Kidney (tissue), 14 donors: Measurements from ENCODE around the gene KRT9. TPM values are rescaled to one million over a fixed set of nuclear protein-coding genes. Genes with fewer than 3 reads are reported as not detected.
A peak's percentile ranks its signal among the peaks of the same experiment; 100 is the strongest.

ENCODE experiments used
- DNase-seq, 5 donors: peaks; one replicate each; pipeline ENCODE4 v3.0.0-alpha.2; 2013 to 2020
- FAIRE-seq: peaks from 2 replicates; lab custom pipeline; 2012; peaks lifted over from hg19 to GRCh38; lab: Jason Lieb, UNC
- H3K27ac ChIP-seq, 2 donors: one replicate each; pipeline ENCODE4 v1.7.0; 2013; ENCODE audit warnings: low read depth in 2 of 2, low read length in 2 of 2, inconsistent platforms in 1 of 2
- H3K27me3 ChIP-seq: one replicate; pipeline ENCODE4 v1.7.1; 2013; ENCODE audit warnings: low read length, inconsistent platforms; ENCODE audit not compliant: control insufficient read depth, insufficient read depth
- H3K36me3 ChIP-seq, 3 donors: one replicate each; pipeline versions ENCODE4 v1.7.0 to v1.7.1; 2013; ENCODE audit warnings: low read length in 3 of 3, control low read depth in 1 of 3, inconsistent platforms in 1 of 3; ENCODE audit not compliant: insufficient read depth in 3 of 3, control insufficient read depth in 2 of 3
- H3K4me1 ChIP-seq, 3 donors: one replicate each; pipeline versions ENCODE4 v1.7.0 to v1.7.1; 2013; ENCODE audit warnings: low read length in 3 of 3, inconsistent platforms in 1 of 3, low read depth in 1 of 3; ENCODE audit not compliant: control insufficient read depth in 2 of 3, insufficient read depth in 2 of 3
- H3K4me3 ChIP-seq, 3 donors: one replicate each; pipeline versions ENCODE4 v1.7.0 to v1.8.1; 2013; ENCODE audit warnings: low read length in 3 of 3, control low read depth in 1 of 3, inconsistent platforms in 1 of 3
- H3K9ac ChIP-seq, 3 donors: one replicate each; pipeline versions ENCODE4 v1.7.0 to v1.7.1; 2013; ENCODE audit warnings: low read length in 3 of 3, control low read depth in 1 of 3, inconsistent platforms in 1 of 3
- H3K9me3 ChIP-seq, 3 donors: one replicate each; pipeline versions ENCODE4 v1.7.0 to v1.7.1; 2013; ENCODE audit warnings: low read length in 3 of 3, control low read depth in 1 of 3, inconsistent platforms in 1 of 3; ENCODE audit not compliant: control insufficient read depth in 2 of 3, insufficient read depth in 1 of 3
- CTCF ChIP-seq: IDR thresholded peaks from 3 replicates; pipeline ENCODE4 v1.5.1; 2012; ENCODE audit warnings: mild to moderate bottlenecking, moderate library complexity, borderline replicate concordance; ENCODE audit not compliant: insufficient read depth; ENCODE audit errors: extremely low read depth
- intact Hi-C: fragments of 100-400 bp; cut with DNase I; formaldehyde crosslinking; loops from one replicate; pipeline ENCODE4 v1.11.1; 2022
- polyA plus RNA-seq: library from polyadenylated mRNA; stranded (reverse); fragments of 350-450 nt; fragmentation: Illumina TruSeq; extraction: RNeasy Lipid Tissue Mini Kit (QIAGEN cat#74804); gene quantifications from one replicate; pipeline ENCODE4 v1.2.3, GENCODE V29; 2014; ENCODE audit warnings: low read depth, low replicate concordance; ENCODE audit not compliant: insufficient read depth
- total RNA-seq: library from RNA; stranded (reverse); fragmentation: NEBNext Ultra II Directional; extraction: Animal tissue kit (Norgen Biotek cat#: 25700); gene quantifications from one replicate; pipeline ENCODE4 v1.2.1, GENCODE V29; 2021
- donor health status: control.
- donor health status: control.
- donor health status: control.
- donor health status: control.
- donor health status: control.
- donor health status: DM: yes; HTN: yes; CAD: no.
- donor health status: Normal renal cell carcinoma (clear cell type).

Gene KRT9
- total and polyA plus RNA-seq, 2 donors from 2014 or later, result not detected

GRCh38 chr17:41532947-41533570 lies 38.8 kb downstream of the KRT9 start:
- FAIRE-seq, result no peak
- Histone ChIP-seq H3K27ac (no peak overlapping the region), H3K9ac (no peak overlapping the region), H3K4me3 (no peak overlapping the region), H3K4me1 (peaks cover 0 to 7% (median 0%) of the 10 kb centered on the region in 3 donors), H3K9me3 (no peaks in the 10 kb centered on the region), H3K27me3 (no peaks in the 10 kb centered on the region), H3K36me3 (no peaks in the 10 kb centered on the region)
- intact Hi-C loops, result no loop called here
- TF ChIP-seq CTCF, result no peak
- DNase-seq, result peak in 1 of 5 donors; percentile 42

GRCh38 chr17:41531993-41532392 lies 39.9 kb downstream of the KRT9 start:
- no peak for DNase-seq
- intact Hi-C loops, result no loop called here
- Histone ChIP-seq H3K27me3 (no peaks in the 10 kb centered on the region), H3K9me3 (no peaks in the 10 kb centered on the region), H3K27ac (peak overlapping the region in 1 of 2 donors; percentile 32), H3K4me3 (no peak overlapping the region), H3K9ac (no peak overlapping the region), H3K36me3 (no peaks in the 10 kb centered on the region), H3K4me1 (peaks cover 0 to 7% (median 0%) of the 10 kb centered on the region in 3 donors)
- no peak for TF ChIP-seq CTCF
- no peak for FAIRE-seq

GRCh38 chr17:41530062-41531048 lies 41.5 kb downstream of the KRT9 start:
- Histone ChIP-seq H3K36me3 (no peaks in the 10 kb centered on the region), H3K4me1 (peaks cover 0 to 7% (median 0%) of the 10 kb centered on the region in 3 donors), H3K9ac (no peak overlapping the region), H3K9me3 (no peaks in the 10 kb centered on the region), H3K4me3 (no peak overlapping the region), H3K27me3 (no peaks in the 10 kb centered on the region), H3K27ac (peak overlapping the region; percentile 56 to 58)
- FAIRE-seq (no peak), DNase-seq (peak in 4 of 5 donors; percentile 26 to 61 (median 54))
- no peak for TF ChIP-seq CTCF
- intact Hi-C loops, result no loop called here
